Ovary (tissue), 9 donors: ENCODE measurements around the gene MID2. TPM values are rescaled to one million over a fixed set of nuclear protein-coding genes. Genes with fewer than 3 reads are reported as not detected.
A peak's percentile ranks its signal among the peaks of the same experiment; 100 is the strongest.

ENCODE experiments used
- DNase-seq, 5 donors: peaks; one replicate each; pipeline ENCODE4 v3.0.0-alpha.2; 2019 to 2020
- H3K27ac ChIP-seq, 2 donors: fragments of 200-600 bp; one replicate each; pipeline versions ENCODE4 v1.5.1 to v1.8.0; 2019 to 2022
- H3K27me3 ChIP-seq: fragments of 200-600 bp; one replicate; pipeline ENCODE4 v1.8.0; 2022
- H3K36me3 ChIP-seq: fragments of 200-600 bp; sonication (generic); one replicate; pipeline ENCODE4 v1.5.1; 2019
- H3K4me1 ChIP-seq: one replicate; pipeline ENCODE4 v1.8.1; 2013; ENCODE audit warnings: mild to moderate bottlenecking, moderate library complexity; ENCODE audit not compliant: insufficient read depth
- H3K4me3 ChIP-seq: fragments of 200-600 bp; sonication (generic); one replicate; pipeline ENCODE4 v1.5.1; 2017
- H3K9me3 ChIP-seq, 2 donors: fragments of 200-600 bp in 1 of 2; sonication (generic) in 1 of 2; one replicate each; pipeline versions ENCODE4 v1.5.1 to v1.8.1; 2013 to 2019; ENCODE audit warnings: mild to moderate bottlenecking in 1 of 2, moderate library complexity in 1 of 2
- CTCF ChIP-seq, 3 donors: fragments of 450-650 bp in 2 of 3; fragments of 200-600 bp in 1 of 3; IDR thresholded peaks; one replicate each; pipeline versions ENCODE4 v1.5.1 to v1.8.0; 2016 to 2022; ENCODE audit warnings: antibody characterized with exemption in 3 of 3, mild to moderate bottlenecking in 1 of 3
- EP300 ChIP-seq: sonication (generic); formaldehyde crosslinking; IDR thresholded peaks from one replicate; pipeline ENCODE4 v1.6.1; 2017; ENCODE audit warnings: antibody characterized with exemption
- POLR2A ChIP-seq: fragments of 450-650 bp; IDR thresholded peaks from one replicate; pipeline ENCODE4 v1.6.1; 2017; ENCODE audit warnings: antibody characterized with exemption, mild to moderate bottlenecking, moderate library complexity
- WGBS, 3 donors: extraction: QIAGEN DNeasy Blood & Tissue Kit in 1 of 3; methylation state at CpG; one replicate each; pipeline versions ENCODE4 v1.1.5 to v1.1.7; 2013 to 2017; 5-methylcytosine and 5-hydroxymethylcytosine counted together
- intact Hi-C, 4 donors: fragments of 100-400 bp; cut with DNase I; formaldehyde crosslinking; loops; one replicate each; pipeline versions ENCODE4 v1.11.0 to v1.15.1; 2022 to 2023
- polyA plus RNA-seq, 2 donors: library from polyadenylated mRNA; stranded (reverse); fragments of 200-250 nt in 1 of 2; fragments of 350-450 nt in 1 of 2; fragmentation: Illumina TruSeq in 1 of 2; extraction: RNeasy Lipid Tissue Mini Kit (QIAGEN cat#74804) in 1 of 2; gene quantifications; one replicate each; pipeline ENCODE4 v1.2.3, GENCODE V29; 2013 to 2014
- total RNA-seq, 7 donors: library from RNA; depleted of rRNA in 2 of 7; stranded (reverse); fragments of >200 nt in 2 of 7; fragmentation: NEBNext Ultra II Directional in 3 of 7; extraction: Animal tissue kit (Norgen Biotek cat#: 25700) in 3 of 7; gene quantifications; one replicate each; pipeline versions ENCODE4 v1.1.0 to v1.2.4, GENCODE V29; 2016 to 2023
- donor health status: DM: no; HTN: no; CAD: no; lungs with moderate emphysema.
- donor health status: DM: no; HTN: no; CAD: no.
- donor health status: Bipolar disorder and iron deficiency.
- donor health status: DM: yes; HTN: yes; CAD: no.
- donor health status: DM: no; HTN: no; CAD: no.
- donor health status: DM: yes; HTN: yes; CAD: no.

MID2 gene
- total and polyA plus RNA-seq, 9 donors = 4.3 to 29.6 (median 22.1) TPM

- Histone ChIP-seq H3K27ac (no peak overlapping the region), H3K4me3 (no peak overlapping the region), H3K27me3 (no peaks in the 10 kb centered on the region), H3K4me1 (no peaks in the 10 kb centered on the region), H3K9me3 (no peaks in the 10 kb centered on the region), H3K36me3 (no peaks in the 10 kb centered on the region)
- intact Hi-C loops = no loop called here
- no peak for DNase-seq
- no peak for TF ChIP-seq POLR2A
- no peak for TF ChIP-seq EP300
- no peak for TF ChIP-seq CTCF (IDR thresholded peaks at IDR 0.05)
These were observed 6.7 kb upstream of the MID2 start for GRCh38 chrX:107818900-107819521.

- no peak overlapping the region for H3K27ac ChIP-seq
- no peaks in the 10 kb centered on the region for H3K36me3 ChIP-seq
- H3K4me3 ChIP-seq = no peak overlapping the region
- DNase-seq = no peak
- WGBS, 3 donors = 70 to 82% (median 74%) methylated on average over 2 of the region's 2 CpGs
- no peak for TF ChIP-seq CTCF (IDR thresholded peaks at IDR 0.05)
- no peak for TF ChIP-seq EP300
- TF ChIP-seq POLR2A = no peak
- H3K9me3 ChIP-seq = no peaks in the 10 kb centered on the region
- H3K27me3 ChIP-seq = no peaks in the 10 kb centered on the region
- intact Hi-C loops = no loop called here
- peaks cover 3% of the 10 kb centered on the region for H3K4me1 ChIP-seq
These were observed 2.6 kb upstream of the MID2 start for GRCh38 chrX:107823042-107823441.

GRCh38 chrX:107823456-107823855 is 2.2 kb upstream of the MID2 start:
- 19 to 33% (median 29%) methylated on average over 1 of the region's 1 CpG for WGBS, 3 donors
- Histone ChIP-seq H3K36me3 (no peaks in the 10 kb centered on the region), H3K27me3 (no peaks in the 10 kb centered on the region), H3K4me1 (peaks cover 3% of the 10 kb centered on the region), H3K9me3 (no peaks in the 10 kb centered on the region), H3K4me3 (no peak overlapping the region), H3K27ac (no peak overlapping the region)
- TF ChIP-seq EP300 (no peak), POLR2A (no peak), CTCF (IDR thresholded peaks at IDR 0.05) (no peak)
- DNase-seq = no peak
- intact Hi-C loops = no loop called here

- H3K4me1 ChIP-seq = peaks cover 5% of the 10 kb centered on the region
- no peaks in the 10 kb centered on the region for H3K36me3 ChIP-seq
- no peaks in the 10 kb centered on the region for H3K27me3 ChIP-seq
- 30 to 52% (median 49%) methylated on average over 51 to 100 of the region's 100 CpGs for WGBS, 3 donors
- intact Hi-C loops = no loop called here
- DNase-seq = peak; percentile 27 to 58 (median 39)
- H3K4me3 ChIP-seq = peak overlapping the region; percentile 46
- H3K27ac ChIP-seq = peak overlapping the region; percentile 68 to 91
- TF ChIP-seq EP300 = no peak
- no peak for TF ChIP-seq CTCF (IDR thresholded peaks at IDR 0.05)
- no peak for TF ChIP-seq POLR2A
- H3K9me3 ChIP-seq = no peaks in the 10 kb centered on the region
These were observed 768 bp downstream of the MID2 start for GRCh38 chrX:107826238-107827029.
